Neutrophil (primary cell): Measurements from ENCODE around the gene PFKFB2.
"Not testable (repeated sequence)": the region's sequence is repeated elsewhere in the genome, so short reads cannot be mapped to it uniquely, and the experiment has no call there.

Source experiments
- H3K27ac ChIP-seq: fragments of 200-600 bp; sonication (generic); 2 replicates; pipeline ENCODE4 v1.5.1; 2016; ENCODE audit warnings: mild to moderate bottlenecking, moderate library complexity
- H3K27me3 ChIP-seq: fragments of 200-600 bp; sonication (generic); 2 replicates; pipeline ENCODE4 v1.6.0; 2016; ENCODE audit warnings: mild to moderate bottlenecking
- H3K36me3 ChIP-seq: fragments of 200-600 bp; sonication (generic); 2 replicates; pipeline ENCODE4 v1.5.1; 2017
- H3K4me1 ChIP-seq, 2 experiments: fragments of 200-600 bp in 1 of 2; sonication (generic) in 1 of 2; 1 replicate in 1 of 2; 2 replicates in 1 of 2; pipeline versions ENCODE4 v1.5.1 to v1.6.1; 2013 to 2016; ENCODE audit warnings: low read depth in 1 of 2, low read length in 1 of 2, mild to moderate bottlenecking in 1 of 2, moderate library complexity in 1 of 2; ENCODE audit not compliant: control insufficient read depth in 1 of 2, insufficient read depth in 1 of 2
- H3K4me3 ChIP-seq, 2 experiments: fragments of 200-600 bp in 1 of 2; sonication (generic) in 1 of 2; 1 replicate in 1 of 2; 2 replicates in 1 of 2; pipeline ENCODE4 v1.5.1; 2013 to 2016; ENCODE audit warnings: low read depth in 1 of 2, low read length in 1 of 2, mild to moderate bottlenecking in 1 of 2, moderate library complexity in 1 of 2
- H3K9me3 ChIP-seq: fragments of 200-600 bp; sonication (generic); 2 replicates; pipeline ENCODE4 v1.5.1; 2016
- TF ChIP-seq, protein P1 (sequence below): fragments of 200-600 bp; sonication (generic); IDR thresholded peaks from 2 replicates; pipeline ENCODE4 v1.5.1; 2016; ENCODE audit warnings: antibody characterized with exemption

The PFKFB2 gene

DNA sequence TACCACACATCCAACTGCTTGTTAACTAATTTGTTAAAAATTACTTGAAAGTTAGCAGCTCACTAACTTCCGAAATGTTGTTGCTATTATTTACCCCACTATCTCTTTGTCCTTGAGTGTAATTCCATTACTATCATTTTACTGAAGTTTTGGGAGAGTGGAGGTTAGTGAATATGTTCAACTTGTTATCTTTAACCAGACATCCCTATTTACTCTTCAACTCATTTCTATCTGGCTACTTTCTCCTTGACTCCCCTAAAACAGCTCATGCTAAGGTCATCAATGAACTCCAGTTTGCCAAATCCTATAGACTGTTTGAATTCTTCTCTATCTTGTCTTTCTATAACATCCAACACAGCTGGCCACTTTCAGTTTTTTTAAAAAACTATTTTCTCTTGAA lies 16.2 kb upstream of the PFKFB2 start:
- peaks cover 68% of the 10 kb centered on the region for H3K27me3 ChIP-seq
- H3K9me3 ChIP-seq = no peaks in the 10 kb centered on the region
- TF ChIP-seq, protein P1, sequence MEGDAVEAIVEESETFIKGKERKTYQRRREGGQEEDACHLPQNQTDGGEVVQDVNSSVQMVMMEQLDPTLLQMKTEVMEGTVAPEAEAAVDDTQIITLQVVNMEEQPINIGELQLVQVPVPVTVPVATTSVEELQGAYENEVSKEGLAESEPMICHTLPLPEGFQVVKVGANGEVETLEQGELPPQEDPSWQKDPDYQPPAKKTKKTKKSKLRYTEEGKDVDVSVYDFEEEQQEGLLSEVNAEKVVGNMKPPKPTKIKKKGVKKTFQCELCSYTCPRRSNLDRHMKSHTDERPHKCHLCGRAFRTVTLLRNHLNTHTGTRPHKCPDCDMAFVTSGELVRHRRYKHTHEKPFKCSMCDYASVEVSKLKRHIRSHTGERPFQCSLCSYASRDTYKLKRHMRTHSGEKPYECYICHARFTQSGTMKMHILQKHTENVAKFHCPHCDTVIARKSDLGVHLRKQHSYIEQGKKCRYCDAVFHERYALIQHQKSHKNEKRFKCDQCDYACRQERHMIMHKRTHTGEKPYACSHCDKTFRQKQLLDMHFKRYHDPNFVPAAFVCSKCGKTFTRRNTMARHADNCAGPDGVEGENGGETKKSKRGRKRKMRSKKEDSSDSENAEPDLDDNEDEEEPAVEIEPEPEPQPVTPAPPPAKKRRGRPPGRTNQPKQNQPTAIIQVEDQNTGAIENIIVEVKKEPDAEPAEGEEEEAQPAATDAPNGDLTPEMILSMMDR = no peak
- H3K4me3 ChIP-seq = no peak overlapping the region
- H3K36me3 ChIP-seq = no peaks in the 10 kb centered on the region
- no peaks in the 10 kb centered on the region for H3K4me1 ChIP-seq
- H3K27ac ChIP-seq = no peak overlapping the region

DNA sequence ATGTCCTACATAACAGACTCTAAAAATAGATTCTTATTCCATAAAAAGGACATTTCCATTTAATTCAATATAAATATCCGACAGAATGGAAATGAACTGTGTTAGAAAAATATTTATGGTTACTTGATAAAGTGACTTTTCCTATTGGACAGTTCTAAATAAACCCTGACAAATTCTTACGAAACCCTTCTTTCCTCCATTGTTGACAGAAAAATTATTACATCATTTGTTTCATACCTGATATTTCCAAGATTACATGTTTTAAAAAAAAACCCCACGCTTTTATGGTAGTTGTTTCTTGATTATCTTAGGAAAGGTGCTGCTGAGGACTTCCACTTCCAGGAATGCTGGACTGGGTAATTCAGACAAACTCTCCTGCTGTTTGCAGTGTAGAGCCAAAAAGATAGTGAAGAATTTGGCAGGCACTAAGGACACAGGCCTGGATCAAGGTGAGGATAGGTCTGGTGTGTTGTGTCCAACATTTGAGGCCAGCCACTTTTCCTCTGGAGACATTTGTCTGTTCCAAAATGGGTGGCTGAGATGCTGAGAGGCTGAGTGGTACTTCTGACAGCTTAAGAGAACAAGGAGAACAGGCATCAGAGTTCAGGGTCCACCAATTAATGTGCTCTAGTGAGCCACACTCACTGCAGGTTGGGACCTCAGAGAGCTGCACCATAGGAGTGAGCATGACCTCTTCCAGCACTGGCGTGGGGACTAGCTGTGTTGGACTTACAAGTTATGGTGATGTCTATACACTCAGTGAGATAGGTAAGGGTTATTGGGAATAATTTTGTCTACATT lies 13.5 kb upstream of the PFKFB2 start:
- H3K4me3 ChIP-seq = no peak overlapping the region
- peaks cover 44% of the 10 kb centered on the region for H3K27me3 ChIP-seq
- no peaks in the 10 kb centered on the region for H3K9me3 ChIP-seq
- peaks cover 8% of the 10 kb centered on the region for H3K36me3 ChIP-seq
- no peak overlapping the region for H3K27ac ChIP-seq
- no peaks in the 10 kb centered on the region for H3K4me1 ChIP-seq
- TF ChIP-seq, protein P1 = no peak

DNA sequence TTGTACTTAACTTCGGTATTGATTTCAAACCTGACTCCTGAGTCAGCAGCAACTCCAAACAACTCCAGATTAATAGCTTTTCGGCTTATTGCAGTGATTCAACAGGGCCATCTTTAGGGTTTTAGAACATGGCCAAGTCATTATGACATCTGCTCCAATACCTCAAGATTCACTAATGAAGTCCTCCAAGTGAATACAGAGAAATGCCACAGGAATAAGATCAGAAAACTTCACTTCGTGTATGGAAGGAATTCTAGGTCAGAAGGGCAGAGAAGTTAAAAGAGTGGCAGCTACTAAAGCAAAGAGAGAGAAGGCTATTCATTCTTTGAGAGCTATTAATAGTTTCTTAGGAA lies 12.9 kb upstream of the PFKFB2 start:
- TF ChIP-seq, protein P1 = no peak
- peaks cover 39% of the 10 kb centered on the region for H3K27me3 ChIP-seq
- no peak overlapping the region for H3K27ac ChIP-seq
- H3K4me1 ChIP-seq = no peaks in the 10 kb centered on the region
- H3K4me3 ChIP-seq = no peak overlapping the region
- no peaks in the 10 kb centered on the region for H3K9me3 ChIP-seq
- H3K36me3 ChIP-seq = peaks cover 10% of the 10 kb centered on the region

DNA sequence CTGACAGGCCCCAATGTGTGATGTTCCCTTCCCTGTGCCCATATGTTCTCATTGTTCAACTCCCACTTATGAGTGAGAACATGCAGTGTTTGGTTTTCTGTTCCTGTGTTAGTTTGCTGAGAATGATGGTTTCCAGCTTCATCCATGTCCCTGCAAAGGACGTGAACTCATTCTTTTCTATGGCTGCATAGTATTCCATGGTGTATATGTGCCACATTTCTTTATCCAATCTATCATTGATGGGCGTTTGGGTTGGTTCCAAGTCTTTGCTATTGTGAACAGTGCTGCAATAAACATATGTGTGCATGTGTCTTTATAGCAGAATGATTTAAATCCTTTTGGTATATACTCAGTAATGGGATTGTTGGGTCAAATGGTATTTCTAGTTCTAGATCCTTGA lies 11.7 kb upstream of the PFKFB2 start:
- H3K27ac ChIP-seq, H3K4me1 ChIP-seq: not testable (repeated sequence)

DNA sequence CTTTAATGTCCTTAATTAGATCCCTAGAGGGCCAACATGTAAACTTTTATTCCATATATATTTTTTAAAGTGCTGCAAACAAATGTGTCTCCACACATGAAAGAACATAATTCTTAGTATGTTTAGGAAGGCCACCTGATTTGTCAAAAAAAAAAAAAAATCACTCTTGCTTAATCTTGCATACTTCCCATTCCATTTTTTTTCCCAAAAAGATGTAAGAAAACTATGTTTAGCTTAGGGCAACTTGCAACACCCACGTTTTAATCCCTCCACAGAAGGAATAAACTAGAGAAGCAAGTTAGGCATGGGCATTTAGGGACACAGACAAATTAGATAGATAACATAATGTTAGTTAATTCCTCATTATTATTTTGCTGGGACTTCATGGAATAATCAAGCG lies 7.6 kb upstream of the PFKFB2 start:
- Histone ChIP-seq H3K27ac (no peak overlapping the region), H3K27me3 (no peaks in the 10 kb centered on the region), H3K9me3 (no peaks in the 10 kb centered on the region), H3K4me3 (no peak overlapping the region), H3K36me3 (peaks cover 33% of the 10 kb centered on the region), H3K4me1 (peaks cover 36 to 39% of the 10 kb centered on the region in 2 experiments)
- TF ChIP-seq, protein P1 = no peak

More for the DNA sequence above, 11.7 kb upstream of the PFKFB2 start:
- Histone ChIP-seq H3K27me3 (peaks cover 30% of the 10 kb centered on the region), H3K36me3 (peaks cover 13% of the 10 kb centered on the region)
- not testable (repeated sequence) for H3K4me3 ChIP-seq, H3K9me3 ChIP-seq

DNA sequence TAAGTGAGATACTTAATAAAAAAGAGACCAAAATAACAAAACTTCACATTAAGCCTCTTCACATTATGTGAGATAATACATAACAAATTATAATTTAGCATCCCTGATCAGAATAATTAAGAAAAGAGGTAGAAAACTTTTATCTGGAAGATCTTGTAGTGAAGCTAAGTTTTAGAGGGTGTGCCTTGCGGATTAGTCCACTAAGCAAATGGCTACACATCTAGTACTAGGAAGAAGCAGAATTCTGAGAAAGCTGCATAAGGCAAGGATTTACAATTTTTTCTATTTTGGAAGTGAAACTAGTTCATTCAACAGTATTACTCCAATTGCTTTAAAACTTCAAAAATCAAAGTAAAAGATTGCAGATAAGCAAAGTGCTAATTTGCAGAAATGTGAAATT lies 5.6 kb upstream of the PFKFB2 start:
- Histone ChIP-seq H3K4me1 (peaks cover 52 to 58% of the 10 kb centered on the region in 2 experiments), H3K36me3 (peaks cover 33% of the 10 kb centered on the region), H3K9me3 (no peaks in the 10 kb centered on the region), H3K27ac (no peak overlapping the region), H3K4me3 (no peak overlapping the region), H3K27me3 (no peaks in the 10 kb centered on the region)
- TF ChIP-seq, protein P1 = no peak
